HG02763 (cell line): ENCODE measurements around the gene PCNT.

Experiments
- ATAC-seq: cut with Tn5 transposase; IDR thresholded peaks from one replicate; pipeline ENCODE4 v1.9.1; 2021; ENCODE audit warnings: mild to moderate bottlenecking, moderate library complexity; ENCODE audit not compliant: unreplicated experiment

Gene PCNT

DNA sequence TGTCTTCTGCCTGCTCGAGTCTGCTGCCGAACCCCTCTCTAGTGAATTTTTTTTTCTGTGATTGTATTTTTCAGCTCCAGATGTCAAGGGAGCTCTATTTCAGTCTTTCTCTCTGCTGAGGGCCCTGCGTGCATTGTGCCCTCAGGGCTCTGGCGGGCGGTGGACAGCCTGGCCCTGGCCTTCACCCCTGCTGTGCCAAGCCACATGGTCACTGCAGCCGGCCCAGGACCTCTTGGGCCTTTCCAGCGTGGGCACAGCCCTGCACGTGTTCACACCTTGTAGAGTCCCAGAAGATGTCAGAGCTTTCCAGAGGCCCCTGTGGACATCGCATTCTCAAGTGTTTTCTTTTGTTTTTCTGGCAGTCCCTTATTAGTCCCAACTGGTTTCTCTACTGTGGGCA lies 55.7 kb downstream of the PCNT start:
- ATAC-seq = no peak

DNA sequence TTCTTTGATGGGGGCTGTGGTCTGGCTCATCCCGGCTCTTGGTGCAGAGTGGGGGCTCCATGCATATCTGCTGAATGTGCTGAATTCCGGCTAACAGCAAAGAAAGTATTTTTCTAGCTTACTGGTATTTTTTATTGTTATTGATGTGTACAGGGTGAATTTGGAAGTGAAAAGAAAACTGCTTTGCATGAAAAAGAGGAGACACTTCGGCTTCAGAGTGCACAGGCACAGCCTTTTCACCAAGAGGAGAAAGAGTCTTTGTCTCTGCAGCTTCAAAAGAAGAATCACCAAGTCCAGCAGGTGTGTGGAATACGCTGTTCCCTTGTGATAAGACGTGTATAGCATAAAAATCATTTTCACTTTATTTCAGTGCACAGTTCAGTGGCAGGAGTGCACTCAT lies 57.6 kb downstream of the PCNT start:
- ATAC-seq = no peak

DNA sequence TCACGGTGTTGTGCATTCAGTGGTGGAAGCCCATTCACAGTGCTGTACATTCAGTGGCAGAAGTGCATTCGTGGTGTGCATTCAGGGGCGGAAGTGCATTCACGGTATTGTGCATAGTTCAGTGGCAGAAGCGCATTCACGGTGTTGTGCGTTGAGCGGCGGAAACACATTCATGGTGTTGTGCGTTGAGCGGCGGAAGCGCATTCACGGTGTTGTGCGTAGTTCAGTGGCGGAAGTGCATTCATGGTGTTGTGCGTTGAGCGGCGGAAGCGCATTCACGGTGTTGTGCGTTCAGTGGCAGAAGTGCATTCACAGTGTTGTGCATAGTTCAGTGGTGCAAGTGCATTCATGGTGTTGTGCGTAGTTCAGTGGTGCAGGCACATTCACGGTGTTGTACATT lies 60.6 kb downstream of the PCNT start:
- no peak for ATAC-seq

DNA sequence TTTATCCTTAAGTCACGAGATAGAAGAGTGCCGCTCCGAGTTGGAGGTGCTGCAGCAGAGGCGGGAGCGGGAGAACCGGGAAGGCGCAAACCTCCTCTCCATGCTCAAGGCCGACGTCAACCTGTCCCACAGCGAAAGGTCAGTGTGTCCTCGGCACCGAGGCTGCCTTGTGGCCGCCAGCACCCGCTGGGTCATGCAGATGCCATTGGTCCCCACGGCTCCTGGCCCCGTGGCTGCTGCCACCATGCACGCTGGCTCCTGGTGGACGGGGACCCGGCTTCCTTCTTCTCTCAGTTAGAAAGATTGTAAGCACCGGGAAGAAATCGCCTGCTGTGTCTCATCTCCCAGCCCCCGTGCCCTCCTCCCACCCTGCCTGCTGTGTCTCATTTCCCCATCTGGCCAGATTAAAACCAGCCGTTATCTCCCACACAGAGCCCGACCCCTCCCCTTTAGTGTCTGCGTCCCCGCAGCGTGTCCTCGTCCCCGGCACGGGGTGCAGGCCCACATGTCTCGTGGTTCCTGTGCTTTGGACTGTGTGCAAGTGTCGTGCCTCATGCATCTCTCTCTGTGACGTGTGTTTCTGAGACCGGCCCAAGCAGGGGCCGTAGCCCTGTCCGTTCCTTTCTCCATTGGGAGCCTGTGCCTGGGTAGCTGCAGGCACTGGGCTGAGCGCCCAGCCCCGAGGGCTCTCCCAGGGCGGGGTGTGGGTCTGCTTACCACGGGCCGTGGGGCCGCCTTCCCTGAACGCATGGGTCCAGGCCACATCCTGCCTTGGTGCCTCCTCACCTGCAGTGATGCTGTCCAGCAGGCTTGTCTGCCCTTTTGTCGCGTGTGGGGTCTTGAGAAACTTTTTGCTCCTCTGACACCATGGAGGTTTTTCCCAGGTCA lies 62.1 kb downstream of the PCNT start:
- no peak for ATAC-seq

DNA sequence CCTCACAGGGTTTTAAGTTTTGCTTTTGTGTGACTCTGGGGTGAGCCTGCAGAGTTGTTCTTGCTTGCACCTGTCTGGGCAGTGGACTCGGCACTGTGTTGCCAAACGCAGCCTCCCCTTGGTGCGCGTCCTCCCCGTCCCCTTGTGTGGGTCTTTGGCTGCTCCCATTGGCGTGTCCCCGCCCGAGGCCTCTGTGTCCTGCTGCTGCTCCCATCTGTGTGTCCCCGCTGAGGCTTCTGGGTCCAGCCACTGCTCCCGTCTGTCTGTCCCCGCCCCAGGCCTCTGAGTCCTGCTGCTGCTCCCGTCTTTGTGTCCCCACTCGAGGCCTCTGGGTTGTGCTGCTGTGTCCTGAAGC lies 62.8 kb downstream of the PCNT start:
- no peak for ATAC-seq

DNA sequence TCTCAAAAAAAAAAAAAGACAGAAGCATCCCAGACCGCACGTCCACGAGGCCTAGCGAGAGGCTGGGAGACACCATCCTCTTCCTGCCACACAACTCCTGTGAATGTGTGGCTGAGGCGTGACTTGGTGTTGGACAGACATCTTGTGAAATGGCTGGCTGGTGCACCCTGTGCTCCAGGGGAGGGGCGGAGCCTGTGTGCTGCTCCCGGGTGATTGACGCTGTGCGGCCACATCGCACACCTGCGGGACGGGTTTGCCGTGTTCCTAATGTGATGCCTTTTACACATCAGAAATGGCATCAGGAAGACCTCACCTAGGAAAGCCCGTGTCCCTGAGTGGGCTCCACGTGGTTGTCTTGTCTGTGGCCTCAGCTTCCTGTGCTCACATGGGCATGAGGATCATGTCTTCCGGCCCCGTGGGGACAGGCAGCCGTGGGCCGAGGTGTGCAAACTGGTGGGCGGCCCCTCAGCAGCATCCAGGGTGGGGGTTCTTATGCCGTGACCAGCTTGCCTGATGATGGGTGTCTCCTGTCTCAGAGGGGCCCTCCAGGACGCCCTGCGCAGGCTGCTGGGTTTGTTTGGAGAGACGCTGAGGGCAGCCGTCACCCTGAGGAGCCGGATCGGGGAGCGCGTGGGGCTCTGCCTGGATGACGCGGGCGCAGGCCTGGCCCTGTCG lies 64.4 kb downstream of the PCNT start:
- ATAC-seq = no peak

DNA sequence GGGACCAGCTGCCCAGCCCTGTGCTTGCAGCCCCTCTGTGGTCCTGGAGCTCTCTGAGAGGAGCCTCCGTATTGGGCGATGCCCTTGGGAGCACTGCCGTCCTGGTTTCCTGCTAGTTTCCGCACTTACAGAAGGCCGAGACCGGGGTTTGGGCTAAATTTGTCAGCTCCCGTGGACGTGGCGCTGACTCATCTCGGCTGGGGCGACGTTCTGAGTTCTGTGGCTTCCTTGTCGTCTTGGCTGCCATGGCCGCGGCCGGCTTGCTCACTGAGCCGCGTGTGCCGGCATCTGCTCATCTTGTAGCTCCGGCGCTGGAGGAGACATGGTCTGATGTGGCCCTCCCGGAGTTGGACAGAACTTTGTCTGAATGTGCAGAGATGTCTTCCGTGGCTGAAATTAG lies 64.9 kb downstream of the PCNT start:
- no peak for ATAC-seq

DNA sequence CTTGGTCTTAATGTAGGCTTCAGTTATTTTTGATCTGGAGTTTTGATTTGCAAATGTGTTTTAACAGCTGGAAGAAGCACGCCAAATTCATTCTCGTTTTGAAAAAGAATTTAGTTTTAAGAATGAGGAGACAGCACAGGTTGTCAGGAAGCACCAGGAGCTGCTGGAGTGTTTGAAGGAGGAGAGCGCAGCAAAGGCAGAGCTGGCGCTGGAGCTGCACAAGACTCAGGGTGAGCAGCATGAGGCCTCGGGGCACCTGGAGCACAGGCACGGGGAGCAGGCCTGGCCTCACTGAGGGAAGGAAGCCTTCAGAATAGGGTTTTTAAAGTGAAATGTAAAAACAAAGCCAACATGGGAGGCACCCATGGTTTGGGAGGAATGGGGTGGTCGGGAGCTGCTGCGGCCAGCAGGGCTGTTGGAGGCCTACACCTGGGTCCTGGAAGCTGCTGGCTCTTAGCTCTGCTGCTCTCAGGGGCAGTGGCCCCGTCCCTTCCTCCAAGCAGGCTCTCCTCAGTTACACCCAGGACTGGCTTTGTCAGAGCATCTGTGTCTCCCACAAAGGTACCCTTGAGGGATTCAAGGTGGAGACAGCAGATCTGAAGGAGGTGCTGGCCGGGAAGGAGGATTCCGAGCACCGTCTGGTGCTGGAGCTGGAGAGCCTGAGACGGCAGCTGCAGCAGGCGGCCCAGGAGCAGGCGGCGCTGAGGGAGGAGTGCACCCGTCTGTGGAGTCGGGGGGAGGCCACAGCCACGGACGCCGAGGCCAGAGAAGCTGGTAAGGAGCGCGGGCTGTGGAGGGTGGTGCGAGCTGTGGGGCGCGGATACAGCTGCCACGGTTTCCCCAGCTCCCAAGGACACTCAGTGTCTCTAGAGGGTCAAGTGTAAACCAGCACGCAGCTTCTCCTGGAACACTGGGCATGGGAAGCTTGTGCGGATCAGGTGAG lies 66.9 kb downstream of the PCNT start:
- no peak for ATAC-seq

DNA sequence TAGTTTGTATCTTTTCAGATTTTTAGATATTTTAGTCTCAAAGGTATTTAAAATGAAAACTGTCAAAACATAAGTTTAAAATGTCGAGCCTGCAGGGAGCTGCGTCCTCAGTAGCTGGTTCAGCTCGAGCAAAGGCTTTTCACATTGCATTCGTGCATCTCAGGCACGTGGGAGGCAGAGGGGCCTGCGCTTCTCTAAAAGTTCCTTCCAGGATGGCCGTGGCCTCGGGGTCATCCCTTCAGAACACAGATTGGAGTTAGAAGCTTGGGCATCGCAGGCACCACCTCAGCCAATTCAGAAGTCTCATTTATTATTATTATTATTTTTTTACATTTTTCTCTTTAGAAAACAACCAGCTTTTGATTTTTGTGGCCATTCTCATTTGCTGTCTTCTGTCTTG lies 67.8 kb downstream of the PCNT start:
- no peak for ATAC-seq

DNA sequence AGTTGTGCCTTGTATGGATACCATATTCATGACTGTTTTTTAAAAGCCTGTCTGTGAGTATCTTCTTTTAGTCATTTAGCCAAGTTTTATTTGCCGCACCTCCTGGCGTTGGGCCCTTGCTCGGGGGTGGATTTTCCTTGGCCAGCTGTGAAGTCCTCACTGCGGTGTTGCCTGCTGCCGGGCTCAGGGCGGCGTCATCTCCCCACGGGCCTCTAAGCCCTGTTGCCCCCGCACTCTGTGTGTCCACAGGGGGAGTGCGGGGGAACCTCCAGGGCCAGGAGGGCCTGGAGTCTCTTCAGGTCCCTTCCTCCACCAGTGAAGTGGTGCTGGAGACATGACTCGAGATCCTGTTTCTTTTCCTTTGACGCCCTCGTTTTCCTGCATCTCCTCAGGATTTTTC lies 69.0 kb downstream of the PCNT start:
- ATAC-seq = no peak

DNA sequence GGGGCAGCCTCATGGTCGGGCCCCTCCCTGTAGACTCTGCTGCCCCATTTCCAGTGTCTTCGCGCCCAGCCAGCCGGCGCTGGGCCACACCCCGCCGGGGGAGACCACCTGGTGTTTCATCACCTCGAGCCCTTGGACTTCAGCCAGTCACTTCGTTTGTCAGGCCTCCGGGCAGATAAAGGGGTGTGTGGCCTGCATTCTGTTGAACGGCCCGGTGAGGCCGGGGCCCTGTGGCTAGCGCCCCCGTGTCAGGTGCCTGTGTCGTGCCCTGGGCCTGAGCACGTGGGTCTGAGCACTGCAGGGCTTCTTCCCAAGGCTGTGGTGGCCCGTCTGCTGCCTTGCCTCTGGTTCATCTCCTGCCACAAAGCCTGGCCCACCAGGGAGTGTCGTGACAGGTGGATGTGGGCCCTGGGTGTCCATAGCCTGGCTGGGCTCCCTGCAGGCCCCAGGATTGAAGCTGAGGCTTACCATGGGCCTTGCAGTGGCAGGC lies 69.5 kb downstream of the PCNT start:
- no peak for ATAC-seq

DNA sequence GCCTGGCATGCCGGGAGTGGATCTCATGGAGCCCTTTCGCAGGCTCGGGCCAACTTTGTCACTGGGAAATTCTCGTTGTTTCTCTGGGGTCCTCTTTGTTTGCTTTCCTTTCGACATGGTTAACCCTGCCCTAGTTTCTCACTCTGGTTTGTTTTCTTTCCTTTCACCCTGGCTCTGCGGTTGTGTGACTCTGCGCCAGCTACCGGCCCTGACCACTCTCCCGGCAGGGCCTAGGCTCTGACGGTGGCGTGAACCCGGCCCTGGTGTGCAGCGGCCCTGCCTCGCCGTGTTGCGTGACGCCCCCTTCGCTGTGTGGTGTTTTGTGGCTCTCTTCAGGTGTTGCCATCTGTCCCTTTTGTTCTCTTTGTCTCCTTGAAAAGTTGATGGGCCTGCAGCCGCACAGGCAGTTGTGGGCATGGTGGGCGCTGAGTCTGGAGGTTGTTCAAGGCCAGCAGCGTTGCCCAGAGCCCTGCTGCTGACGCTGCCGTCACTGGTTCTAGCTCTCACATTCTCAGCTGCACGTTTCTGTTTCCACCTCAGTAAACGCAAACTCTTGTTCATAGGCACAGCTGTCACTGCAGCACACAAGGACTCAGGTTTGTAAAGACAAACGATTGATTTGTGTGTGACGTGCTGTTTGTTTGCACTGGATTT lies 70.1 kb downstream of the PCNT start:
- no peak for ATAC-seq

DNA sequence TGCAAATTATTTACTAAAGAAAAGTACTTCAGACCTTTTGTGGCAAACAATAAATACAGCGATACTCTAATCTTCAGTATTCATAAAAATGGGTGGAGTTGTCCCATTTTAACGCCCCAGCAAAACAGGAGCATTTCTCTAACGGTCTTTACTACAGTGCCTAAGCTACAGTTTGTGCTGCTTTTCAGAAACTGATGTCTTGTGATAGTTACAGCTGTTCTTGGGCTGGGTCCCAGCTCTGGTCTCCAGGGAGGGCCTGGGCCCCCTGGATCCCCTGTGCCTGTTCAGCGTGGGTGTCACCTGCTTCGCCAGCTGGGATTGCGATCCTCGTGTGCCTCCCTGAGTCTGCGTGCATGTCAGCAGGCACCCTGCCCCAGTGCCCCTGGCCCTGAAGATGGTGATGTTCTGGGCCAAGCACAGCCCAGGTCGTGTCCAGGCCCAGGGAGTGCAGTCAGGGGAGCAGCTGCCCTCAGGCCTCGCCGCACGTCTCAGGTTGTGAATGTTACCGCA lies 70.7 kb downstream of the PCNT start:
- ATAC-seq = no peak

DNA sequence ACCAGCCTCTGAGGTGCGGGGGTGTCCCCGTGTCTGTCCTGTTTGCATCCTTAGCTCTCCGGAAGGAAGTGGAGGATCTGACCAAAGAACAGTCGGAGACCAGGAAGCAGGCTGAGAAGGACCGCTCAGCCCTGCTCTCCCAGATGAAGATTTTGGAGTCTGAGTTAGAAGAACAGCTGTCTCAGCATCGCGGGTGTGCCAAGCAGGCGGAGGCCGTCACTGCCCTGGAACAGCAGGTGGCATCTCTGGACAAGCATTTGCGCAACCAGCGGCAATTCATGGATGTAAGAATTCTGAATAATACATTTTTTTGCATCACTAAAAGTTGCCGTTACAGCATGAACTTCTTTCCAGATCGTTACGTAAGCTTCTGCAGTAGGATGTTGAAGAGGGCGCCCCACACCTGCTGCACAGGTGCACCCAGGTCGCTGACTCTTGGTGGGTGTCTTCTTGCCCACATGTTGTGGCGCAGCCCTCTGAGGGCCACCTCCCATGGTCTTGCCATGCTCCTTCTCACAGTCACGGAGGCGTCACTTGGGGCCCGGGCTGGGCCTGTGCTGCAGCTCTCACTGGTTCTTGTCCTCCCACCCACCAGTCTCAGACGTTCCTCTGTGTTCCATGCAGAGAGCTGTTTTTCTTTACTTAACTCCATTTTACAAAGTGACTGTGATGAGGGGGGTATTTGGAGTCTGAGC lies 73.4 kb downstream of the PCNT start:
- ATAC-seq = no peak

DNA sequence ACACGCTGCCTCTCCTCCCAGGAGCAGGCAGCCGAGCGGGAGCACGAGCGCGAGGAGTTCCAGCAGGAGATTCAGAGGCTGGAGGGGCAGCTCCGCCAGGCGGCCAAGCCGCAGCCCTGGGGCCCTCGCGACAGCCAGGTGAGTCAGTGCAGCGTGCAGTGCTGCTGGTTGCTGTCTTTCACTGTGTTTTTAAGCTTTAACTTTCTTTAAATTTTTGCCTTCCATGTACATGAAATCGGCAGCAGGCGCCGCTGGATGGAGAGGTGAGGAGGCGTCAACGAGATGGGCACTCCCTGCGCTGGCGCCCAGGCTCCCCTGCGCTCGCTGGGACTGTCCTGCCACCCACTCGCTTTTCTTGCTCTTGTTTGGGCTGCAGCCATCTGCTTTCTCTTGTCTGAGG lies 74.0 kb downstream of the PCNT start:
- ATAC-seq = no peak

DNA sequence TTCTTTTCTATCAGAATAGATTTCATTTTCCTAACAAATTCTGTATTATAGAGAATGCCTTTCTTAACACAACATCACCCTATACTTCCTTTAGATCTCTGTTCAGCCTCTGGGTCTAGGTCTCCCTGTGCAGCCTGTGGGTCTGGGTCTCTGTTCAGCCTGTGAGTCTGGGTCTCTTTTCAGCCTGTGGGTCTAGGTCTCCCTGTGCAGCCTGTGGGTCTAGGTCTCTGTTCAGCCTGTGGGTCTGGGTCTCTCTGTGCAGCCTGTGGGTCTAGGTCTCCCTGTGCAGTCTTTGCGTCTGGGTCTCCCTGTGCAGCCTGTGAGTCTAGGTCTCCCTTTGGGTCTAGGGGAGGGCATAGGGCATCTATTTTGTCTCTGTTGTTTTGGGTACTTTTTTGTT lies 75.2 kb downstream of the PCNT start:
- ATAC-seq = no peak

DNA sequence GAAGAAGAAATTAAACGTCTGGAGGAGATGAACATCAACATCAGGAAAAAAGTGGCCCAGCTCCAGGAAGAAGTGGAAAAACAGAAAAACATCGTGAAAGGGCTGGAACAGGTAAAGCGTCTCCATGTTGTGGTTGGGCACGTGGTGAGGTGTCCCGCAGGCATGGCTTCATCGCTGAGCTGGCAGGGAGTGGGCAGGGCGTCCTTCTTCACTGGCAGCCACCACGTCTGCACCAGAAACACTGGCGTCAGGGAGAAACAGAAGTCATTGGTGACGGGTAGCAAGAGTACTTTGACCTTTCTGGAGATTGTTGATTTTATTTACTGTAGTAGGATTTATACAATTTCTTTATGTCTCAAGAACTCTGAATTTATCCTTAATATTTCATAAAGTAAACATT lies 75.7 kb downstream of the PCNT start:
- no peak for ATAC-seq

DNA sequence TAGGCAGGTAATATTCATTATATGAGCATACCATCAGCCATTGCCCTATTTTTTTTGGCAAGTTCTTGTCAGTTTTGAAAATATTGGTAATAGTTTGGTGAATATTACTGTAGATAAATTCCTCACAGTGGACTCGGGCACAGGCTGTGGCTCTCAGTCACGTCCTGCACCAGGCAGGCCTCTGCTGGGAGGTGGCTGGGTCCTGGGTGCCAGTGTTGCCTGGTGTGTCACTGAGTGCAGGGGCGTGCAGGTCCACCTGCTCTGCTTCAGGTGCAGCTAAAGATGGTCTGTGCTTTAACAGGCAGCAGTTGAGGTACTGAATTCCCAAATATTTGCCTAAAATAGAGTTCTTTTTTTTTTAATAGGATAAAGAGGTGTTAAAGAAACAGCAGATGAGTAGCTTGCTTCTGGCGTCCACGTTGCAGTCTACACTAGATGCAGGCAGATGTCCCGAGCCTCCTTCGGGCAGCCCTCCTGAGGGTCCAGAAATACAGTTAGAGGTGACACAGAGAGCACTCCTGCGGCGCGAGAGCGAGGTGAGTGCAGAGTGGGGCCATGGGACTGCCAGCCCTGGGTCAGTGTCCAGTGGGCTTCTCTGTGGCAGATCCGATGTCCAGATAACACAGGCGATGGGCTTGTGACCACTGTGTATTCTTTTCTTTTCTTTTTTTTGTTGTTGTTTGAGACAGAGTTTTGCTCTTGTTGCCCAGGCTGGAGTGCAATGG lies 77.4 kb downstream of the PCNT start:
- no peak for ATAC-seq

DNA sequence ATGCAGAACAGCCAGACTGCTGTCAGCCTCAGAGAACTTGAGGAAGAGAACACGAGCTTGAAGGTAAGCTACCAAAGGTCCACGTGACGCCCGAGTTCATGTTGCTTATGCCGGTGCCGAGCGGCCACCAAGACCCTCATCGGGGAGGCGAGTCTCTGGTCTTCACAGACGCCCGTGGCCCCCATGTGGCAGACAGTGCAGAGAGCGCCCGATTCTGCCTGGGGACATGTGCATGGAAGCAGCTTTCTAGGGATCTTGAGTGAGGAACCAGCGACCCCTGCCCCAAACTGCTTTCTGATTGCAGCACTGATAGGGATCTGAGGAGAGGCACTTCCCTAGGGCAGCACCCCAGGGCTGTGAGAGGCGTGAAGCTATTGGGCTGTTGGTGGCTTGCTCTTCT lies 78.5 kb downstream of the PCNT start:
- no peak for ATAC-seq
